Thymus (tissue), 11 donors: ENCODE results near the gene CNP. TPM values are rescaled to one million over a fixed set of nuclear protein-coding genes. Genes with fewer than 3 reads are reported as not detected.

Experiments used
- DNase-seq, 9 donors: peaks; one replicate each; pipeline ENCODE4 v3.0.0-alpha.2; 2013; ENCODE audit warnings: low spot score in 9 of 9, low read depth in 6 of 9, missing footprints in 1 of 9
- H3K27ac ChIP-seq, 2 donors: one replicate each; pipeline ENCODE4 v1.5.1; 2013; ENCODE audit warnings: control low read depth in 1 of 2, low read depth in 1 of 2, low read length in 1 of 2, mild to moderate bottlenecking in 1 of 2, moderate library complexity in 1 of 2
- H3K27me3 ChIP-seq, 2 donors: one replicate each; pipeline ENCODE4 v1.5.1; 2013; ENCODE audit warnings: low read length in 1 of 2; ENCODE audit not compliant: control insufficient read depth in 2 of 2, insufficient read depth in 1 of 2
- H3K36me3 ChIP-seq, 2 donors: one replicate each; pipeline ENCODE4 v1.5.1; 2013; ENCODE audit warnings: low read length in 1 of 2, mild to moderate bottlenecking in 1 of 2, moderate library complexity in 1 of 2; ENCODE audit not compliant: control insufficient read depth in 2 of 2, insufficient read depth in 2 of 2
- H3K4me1 ChIP-seq, 2 donors: one replicate each; pipeline ENCODE4 v1.5.1; 2013; ENCODE audit warnings: low read length in 2 of 2; ENCODE audit not compliant: control insufficient read depth in 2 of 2, insufficient read depth in 2 of 2
- H3K4me3 ChIP-seq, 2 donors: one replicate each; pipeline ENCODE4 v1.5.1; 2013; ENCODE audit warnings: low read length in 2 of 2, control low read depth in 1 of 2, mild to moderate bottlenecking in 1 of 2
- H3K9me3 ChIP-seq, 2 donors: one replicate each; pipeline ENCODE4 v1.5.1; 2013; ENCODE audit warnings: low read length in 1 of 2, mild to moderate bottlenecking in 1 of 2; ENCODE audit not compliant: control insufficient read depth in 2 of 2, insufficient read depth in 1 of 2
- WGBS: extraction: QIAGEN DNeasy Blood & Tissue Kit; methylation state at CpG from one replicate; pipeline ENCODE4 v1.1.7; 2013; 5-methylcytosine and 5-hydroxymethylcytosine counted together
- polyA plus RNA-seq: library from polyadenylated mRNA; stranded (reverse); fragments of 200-250 nt; gene quantifications from one replicate; pipeline ENCODE4 v1.2.3, GENCODE V29; 2013
- total RNA-seq: library from RNA; stranded (reverse); fragments of 120-200 nt; gene quantifications from one replicate; pipeline ENCODE4 v1.2.4, GENCODE V29; 2013
- donor health status: healthy.

CNP gene
- total and polyA plus RNA-seq, 2 donors: 35.9 to 46.0 TPM

GRCh38 chr17:41939044-41939692 lies 27.4 kb upstream of the CNP start:
- 96% methylated on average over 4 of the region's 4 CpGs for WGBS
- Histone ChIP-seq H3K27ac (no peak overlapping the region), H3K36me3 (no peaks in the 10 kb centered on the region), H3K27me3 (no peaks in the 10 kb centered on the region), H3K4me1 (no peaks in the 10 kb centered on the region), H3K4me3 (no peak overlapping the region), H3K9me3 (no peaks in the 10 kb centered on the region)
- no peak for DNase-seq

GRCh38 chr17:41939693-41940090 lies 26.9 kb upstream of the CNP start:
- Histone ChIP-seq H3K27me3 (no peaks in the 10 kb centered on the region), H3K4me3 (no peak overlapping the region), H3K4me1 (no peaks in the 10 kb centered on the region), H3K9me3 (no peaks in the 10 kb centered on the region), H3K36me3 (no peaks in the 10 kb centered on the region), H3K27ac (no peak overlapping the region)
- no peak for DNase-seq
- 96% methylated on average over 6 of the region's 6 CpGs for WGBS

- Histone ChIP-seq H3K4me3 (no peak overlapping the region), H3K36me3 (no peaks in the 10 kb centered on the region), H3K4me1 (no peaks in the 10 kb centered on the region), H3K27ac (no peak overlapping the region), H3K27me3 (no peaks in the 10 kb centered on the region), H3K9me3 (no peaks in the 10 kb centered on the region)
- DNase-seq: no peak
- WGBS: 96% methylated on average over 5 of the region's 5 CpGs
Observed at GRCh38 chr17:41941168-41941567, 25.4 kb upstream of the CNP start.

- Histone ChIP-seq H3K27me3 (no peaks in the 10 kb centered on the region), H3K4me1 (no peaks in the 10 kb centered on the region), H3K27ac (no peak overlapping the region), H3K4me3 (no peak overlapping the region), H3K9me3 (no peaks in the 10 kb centered on the region), H3K36me3 (no peaks in the 10 kb centered on the region)
- WGBS: 96% methylated on average over 8 of the region's 8 CpGs
- DNase-seq: no peak
Observed at GRCh38 chr17:41942626-41943373, 23.8 kb upstream of the CNP start.

GRCh38 chr17:41943492-41943891 lies 23.1 kb upstream of the CNP start:
- Histone ChIP-seq H3K36me3 (no peaks in the 10 kb centered on the region), H3K27ac (no peak overlapping the region), H3K4me3 (no peak overlapping the region), H3K4me1 (no peaks in the 10 kb centered on the region), H3K9me3 (no peaks in the 10 kb centered on the region), H3K27me3 (no peaks in the 10 kb centered on the region)
- 98% methylated on average over 3 of the region's 3 CpGs for WGBS
- DNase-seq: no peak

GRCh38 chr17:41944943-41945342 lies 21.7 kb upstream of the CNP start:
- no peaks in the 10 kb centered on the region for H3K27me3 ChIP-seq
- WGBS: 89% methylated on average over 3 of the region's 3 CpGs
- no peaks in the 10 kb centered on the region for H3K4me1 ChIP-seq
- no peaks in the 10 kb centered on the region for H3K9me3 ChIP-seq
- no peak for DNase-seq
- no peaks in the 10 kb centered on the region for H3K36me3 ChIP-seq
- H3K27ac ChIP-seq: no peak overlapping the region
- no peak overlapping the region for H3K4me3 ChIP-seq

- no peak overlapping the region for H3K4me3 ChIP-seq
- WGBS: 89% methylated on average over 11 of the region's 11 CpGs
- no peaks in the 10 kb centered on the region for H3K4me1 ChIP-seq
- no peaks in the 10 kb centered on the region for H3K36me3 ChIP-seq
- no peaks in the 10 kb centered on the region for H3K27me3 ChIP-seq
- H3K27ac ChIP-seq: no peak overlapping the region
- DNase-seq: no peak
- no peaks in the 10 kb centered on the region for H3K9me3 ChIP-seq
Observed at GRCh38 chr17:41948762-41949460, 17.7 kb upstream of the CNP start.

GRCh38 chr17:41956522-41956921 lies 10.1 kb upstream of the CNP start:
- Histone ChIP-seq H3K27me3 (no peaks in the 10 kb centered on the region), H3K4me3 (no peak overlapping the region), H3K4me1 (peaks cover 0 to 6% of the 10 kb centered on the region in 2 donors), H3K9me3 (no peaks in the 10 kb centered on the region), H3K27ac (no peak overlapping the region), H3K36me3 (no peaks in the 10 kb centered on the region)
- WGBS: 96% methylated on average over 6 of the region's 6 CpGs
- DNase-seq: no peak
